HepG2 (cell line): Measurements from ENCODE around the gene STK10. TPM values are rescaled to one million over a fixed set of nuclear protein-coding genes. Genes with fewer than 3 reads are reported as not detected.

Experiments used
- ATAC-seq: fragments of 200-7000 bp; cut with Tn5 transposase; 3 replicates; pipeline ENCODE4 v1.9.1; 2020; ENCODE audit warnings: mild to moderate bottlenecking, moderate library complexity
- BruUV-seq: library from RNA; stranded (reverse); fragments of 400-500 nt; replicated peaks from 2 replicates; lab custom pipeline; 2021; lab: Mats Ljungman, UMichigan
- CTCF ChIA-PET: fragments of 300-600 bp; formaldehyde crosslinking; extraction: SDS; loops from one replicate; lab custom pipeline; 2021; ENCODE audit warnings: low total read pairs, inconsistent platforms, low intra/inter-chr PET ratio; lab: Yijun Ruan, JAX
- POLR2A ChIA-PET: fragments of 350-600 bp; sonication (Branson Sonifier 250); formaldehyde crosslinking; loops from one replicate; lab custom pipeline; 2020; ENCODE audit warnings: antibody characterized with exemption, inconsistent platforms; lab: Yijun Ruan, JAX
- DNase-seq: peaks from one replicate; pipeline ENCODE4 v3.0.0-alpha.2; 2015; ENCODE audit warnings: low spot score
- FAIRE-seq: peaks from 3 replicates; lab custom pipeline; 2011; peaks lifted over from hg19 to GRCh38; lab: Jason Lieb, UNC
- H2AFZ ChIP-seq: one replicate; pipeline ENCODE4 v1.6.1; 2011; ENCODE audit warnings: low read length, inconsistent platforms
- H3K27ac ChIP-seq: fragments of 300-600 bp; 3 replicates; pipeline ENCODE4 v1.8.0; 2011; ENCODE audit warnings: mixed run types, mild to moderate bottlenecking, mixed read lengths, low read length, inconsistent platforms; ENCODE audit not compliant: insufficient read depth; ENCODE audit errors: extremely low read length
- H3K27me3 ChIP-seq, 2 experiments: fragments of 200-600 bp in 1 of 2; 2 replicates in 1 of 2; 3 replicates in 1 of 2; pipeline versions ENCODE4 v1.6.0 to v1.8.0; 2011; ENCODE audit warnings: low read length in 2 of 2, mild to moderate bottlenecking in 2 of 2, moderate library complexity in 2 of 2, inconsistent platforms in 1 of 2; ENCODE audit not compliant: insufficient read depth in 2 of 2, control insufficient read depth in 1 of 2
- H3K36me3 ChIP-seq, 2 experiments: fragments of 200-600 bp in 1 of 2; replicated peaks in 1 of 2; 2 replicates in 1 of 2; 3 replicates in 1 of 2; pipeline versions ENCODE4 v1.5.1 to v1.8.0; 2011; ENCODE audit warnings: low read length in 2 of 2, inconsistent platforms in 1 of 2; ENCODE audit not compliant: insufficient read depth in 2 of 2, control insufficient read depth in 1 of 2
- H3K4me1 ChIP-seq: 2 replicates; pipeline ENCODE4 v1.5.1; 2012; ENCODE audit warnings: low read length, inconsistent platforms; ENCODE audit not compliant: insufficient read depth
- H3K4me2 ChIP-seq: 2 replicates; pipeline ENCODE4 v1.6.0; 2011; ENCODE audit warnings: low read depth, low read length, inconsistent platforms
- H3K4me3 ChIP-seq, 3 experiments: fragments of 200-600 bp in 1 of 3; sonication (generic), shearing (Covaris generic) in 1 of 3; replicated peaks in 1 of 3; 2 replicates each; pipeline ENCODE4 v1.5.1; 2011 to 2016; ENCODE audit warnings: low read length in 3 of 3, inconsistent platforms in 2 of 3, low read depth in 2 of 3, mild to moderate bottlenecking in 2 of 3, control low read depth in 1 of 3, mixed read lengths in 1 of 3; ENCODE audit not compliant: insufficient read depth in 1 of 3
- H3K79me2 ChIP-seq: one replicate; pipeline ENCODE4 v1.6.1; 2011; ENCODE audit warnings: low read length, inconsistent platforms; ENCODE audit not compliant: insufficient read depth
- H3K9ac ChIP-seq: 2 replicates; pipeline ENCODE4 v1.6.0; 2011; ENCODE audit warnings: mild to moderate bottlenecking, low read depth, low read length, inconsistent platforms; ENCODE audit not compliant: insufficient read depth
- H3K9me3 ChIP-seq: 2 replicates; pipeline ENCODE4 v1.5.1; 2012; ENCODE audit warnings: mild to moderate bottlenecking, low read length
- H4K20me1 ChIP-seq: 2 replicates; pipeline ENCODE4 v1.6.0; 2011; ENCODE audit warnings: inconsistent platforms, mild to moderate bottlenecking, low read length, moderate library complexity; ENCODE audit not compliant: insufficient read depth
- DNMT3B ChIP-seq: conservative IDR thresholded peaks from 2 replicates; pipeline ENCODE4 v1.6.1; 2016; ENCODE audit warnings: missing biosample characterization, control low read depth
- GATAD2A ChIP-seq: IDR thresholded peaks from 2 replicates; pipeline ENCODE4 v1.6.1; 2016
- HOXA3 ChIP-seq: sonication (generic); formaldehyde crosslinking; IDR thresholded peaks from 2 replicates; pipeline ENCODE4 v1.5.0; 2020; ENCODE audit warnings: missing genetic modification reagents
- JDP2 ChIP-seq: sonication (generic); formaldehyde crosslinking; IDR thresholded peaks from 2 replicates; pipeline ENCODE4 v1.8.1; 2022; ENCODE audit warnings: missing genetic modification reagents, borderline replicate concordance
- MED1 ChIP-seq: sonication (generic); formaldehyde crosslinking; IDR thresholded peaks from 2 replicates; pipeline ENCODE4 v1.4.0; 2020; ENCODE audit warnings: missing genetic modification reagents
- NCOA5 ChIP-seq: sonication (generic); formaldehyde crosslinking; IDR thresholded peaks from 2 replicates; pipeline ENCODE4 v1.4.0; 2020; ENCODE audit warnings: missing genetic modification reagents
- PHF21A ChIP-seq: sonication (generic); formaldehyde crosslinking; IDR thresholded peaks from 2 replicates; pipeline ENCODE4 v1.5.0; 2020; ENCODE audit warnings: mild to moderate bottlenecking, missing genetic modification reagents
- SETDB1 ChIP-seq: sonication (generic); formaldehyde crosslinking; IDR thresholded peaks from 2 replicates; pipeline ENCODE4 v1.5.1; 2020; ENCODE audit warnings: missing genetic modification reagents, mild to moderate bottlenecking, borderline replicate concordance
- ZNF121 ChIP-seq: sonication (generic); formaldehyde crosslinking; IDR thresholded peaks from 2 replicates; pipeline ENCODE4 v1.5.0; 2020; ENCODE audit warnings: mild to moderate bottlenecking, missing genetic modification reagents
- ZNF431 ChIP-seq: sonication (generic); formaldehyde crosslinking; IDR thresholded peaks from 2 replicates; pipeline ENCODE4 v1.9.0; 2022; ENCODE audit warnings: missing genetic modification reagents, low read depth, mild to moderate bottlenecking, borderline replicate concordance
- WGBS: methylation state at CpG from one replicate; pipeline ENCODE4 v1.1.6; 2017; ENCODE audit warnings: low lambda C conversion rate; 5-methylcytosine and 5-hydroxymethylcytosine counted together
- in situ Hi-C: cut with HindIII; loops from 2 replicates; pipeline ENCODE4 v1.10.0; 2017; ENCODE audit warnings: low pct_unique_long_range_greater_than_20kb; ENCODE audit not compliant: extremely low pct_ligation_motif_present
- intact Hi-C: fragments of 100-400 bp; cut with micrococcal nuclease; formaldehyde crosslinking; loops from one replicate; pipeline ENCODE4 v1.10.0; 2022; ENCODE audit not compliant: unreplicated experiment
- polyA plus RNA-seq, 8 experiments: library from polyadenylated mRNA; depleted of rRNA in 3 of 8; stranded (reverse) in 7 of 8; unstranded in 1 of 8; fragments of >200 nt; fragmentation: Illumina TruSeq in 4 of 8; extraction: Trizol in 4 of 8; gene quantifications; 2 replicates each; pipeline versions ENCODE4 v1.2.1 to v1.2.3, GENCODE V29; 2011 to 2016; ENCODE audit warnings: low read depth in 4 of 8, missing spikeins in 1 of 8, mixed read lengths in 1 of 8; ENCODE audit not compliant: insufficient read depth in 1 of 8
- total RNA-seq, 5 experiments: library from RNA; depleted of rRNA; stranded (reverse); fragments of >200 nt; fragmentation: Illumina TruSeq; extraction: Trizol; gene quantifications; 2 replicates each; pipeline ENCODE4 v1.2.3, GENCODE V29; 2016; ENCODE audit warnings: low read depth in 1 of 5
- TF ChIP-seq, protein P1 (sequence below): sonication (generic); formaldehyde crosslinking; IDR thresholded peaks from 2 replicates; pipeline ENCODE4 v1.4.0; 2020; ENCODE audit warnings: missing genetic modification reagents, borderline replicate concordance
- TF ChIP-seq, protein P2 (sequence below): fragments of 450-650 bp; IDR thresholded peaks from 2 replicates; pipeline ENCODE4 v1.6.1; 2017; ENCODE audit warnings: mild to moderate bottlenecking
- TF ChIP-seq, protein P3 (sequence below): fragments of 450-650 bp; IDR thresholded peaks from 2 replicates; pipeline ENCODE4 v1.6.1; 2017
- TF ChIP-seq, protein P4 (sequence below): sonication (generic); formaldehyde crosslinking; IDR thresholded peaks from 2 replicates; pipeline ENCODE4 v1.5.1; 2020; ENCODE audit warnings: mild to moderate bottlenecking, moderate library complexity, missing genetic modification reagents

Gene STK10
- total and polyA plus RNA-seq, 2 of the 13 experiments (the other 11 are each of a cell fraction or from before 2014, with no cell fraction given) = 7.0 to 7.2 TPM

DNA sequence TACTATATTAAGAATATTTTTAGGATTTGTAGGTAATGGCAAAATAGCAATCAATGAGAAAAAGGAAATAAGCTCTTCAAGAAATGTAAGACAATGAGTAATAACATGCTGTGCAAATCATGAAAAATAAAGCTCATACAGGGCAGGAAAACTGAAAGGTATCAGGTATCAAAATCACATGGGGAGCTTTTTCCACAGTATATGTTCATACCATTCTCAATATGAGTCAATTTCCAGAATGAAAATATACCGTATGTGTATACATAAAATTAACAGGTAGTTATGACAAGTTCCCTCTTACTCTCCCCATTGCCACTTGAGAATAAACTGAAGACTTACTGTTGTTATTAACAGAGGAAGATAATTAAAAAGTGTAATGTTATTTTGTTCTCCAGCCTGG, 41.9 kb upstream of the STK10 start:
- intact Hi-C loops (no loop called here), in situ Hi-C loops (no loop called here)
- POLR2A ChIA-PET = no interaction called here
- no peak overlapping the region for H3K27ac ChIP-seq
- H3K36me3 ChIP-seq = peaks cover 6 to 38% of the 10 kb centered on the region in 2 experiments
- no peaks in the 10 kb centered on the region for H3K9me3 ChIP-seq
- H3K79me2 ChIP-seq = peaks cover 4% of the 10 kb centered on the region
- BruUV-seq = no TSS peak
- ATAC-seq = no peak
- no peaks in the 10 kb centered on the region for H3K27me3 ChIP-seq
- no peak overlapping the region for H3K9ac ChIP-seq
- TF ChIP-seq, protein P1, sequence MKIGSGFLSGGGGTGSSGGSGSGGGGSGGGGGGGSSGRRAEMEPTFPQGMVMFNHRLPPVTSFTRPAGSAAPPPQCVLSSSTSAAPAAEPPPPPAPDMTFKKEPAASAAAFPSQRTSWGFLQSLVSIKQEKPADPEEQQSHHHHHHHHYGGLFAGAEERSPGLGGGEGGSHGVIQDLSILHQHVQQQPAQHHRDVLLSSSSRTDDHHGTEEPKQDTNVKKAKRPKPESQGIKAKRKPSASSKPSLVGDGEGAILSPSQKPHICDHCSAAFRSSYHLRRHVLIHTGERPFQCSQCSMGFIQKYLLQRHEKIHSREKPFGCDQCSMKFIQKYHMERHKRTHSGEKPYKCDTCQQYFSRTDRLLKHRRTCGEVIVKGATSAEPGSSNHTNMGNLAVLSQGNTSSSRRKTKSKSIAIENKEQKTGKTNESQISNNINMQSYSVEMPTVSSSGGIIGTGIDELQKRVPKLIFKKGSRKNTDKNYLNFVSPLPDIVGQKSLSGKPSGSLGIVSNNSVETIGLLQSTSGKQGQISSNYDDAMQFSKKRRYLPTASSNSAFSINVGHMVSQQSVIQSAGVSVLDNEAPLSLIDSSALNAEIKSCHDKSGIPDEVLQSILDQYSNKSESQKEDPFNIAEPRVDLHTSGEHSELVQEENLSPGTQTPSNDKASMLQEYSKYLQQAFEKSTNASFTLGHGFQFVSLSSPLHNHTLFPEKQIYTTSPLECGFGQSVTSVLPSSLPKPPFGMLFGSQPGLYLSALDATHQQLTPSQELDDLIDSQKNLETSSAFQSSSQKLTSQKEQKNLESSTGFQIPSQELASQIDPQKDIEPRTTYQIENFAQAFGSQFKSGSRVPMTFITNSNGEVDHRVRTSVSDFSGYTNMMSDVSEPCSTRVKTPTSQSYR = no peak
- TF ChIP-seq, protein P2, sequence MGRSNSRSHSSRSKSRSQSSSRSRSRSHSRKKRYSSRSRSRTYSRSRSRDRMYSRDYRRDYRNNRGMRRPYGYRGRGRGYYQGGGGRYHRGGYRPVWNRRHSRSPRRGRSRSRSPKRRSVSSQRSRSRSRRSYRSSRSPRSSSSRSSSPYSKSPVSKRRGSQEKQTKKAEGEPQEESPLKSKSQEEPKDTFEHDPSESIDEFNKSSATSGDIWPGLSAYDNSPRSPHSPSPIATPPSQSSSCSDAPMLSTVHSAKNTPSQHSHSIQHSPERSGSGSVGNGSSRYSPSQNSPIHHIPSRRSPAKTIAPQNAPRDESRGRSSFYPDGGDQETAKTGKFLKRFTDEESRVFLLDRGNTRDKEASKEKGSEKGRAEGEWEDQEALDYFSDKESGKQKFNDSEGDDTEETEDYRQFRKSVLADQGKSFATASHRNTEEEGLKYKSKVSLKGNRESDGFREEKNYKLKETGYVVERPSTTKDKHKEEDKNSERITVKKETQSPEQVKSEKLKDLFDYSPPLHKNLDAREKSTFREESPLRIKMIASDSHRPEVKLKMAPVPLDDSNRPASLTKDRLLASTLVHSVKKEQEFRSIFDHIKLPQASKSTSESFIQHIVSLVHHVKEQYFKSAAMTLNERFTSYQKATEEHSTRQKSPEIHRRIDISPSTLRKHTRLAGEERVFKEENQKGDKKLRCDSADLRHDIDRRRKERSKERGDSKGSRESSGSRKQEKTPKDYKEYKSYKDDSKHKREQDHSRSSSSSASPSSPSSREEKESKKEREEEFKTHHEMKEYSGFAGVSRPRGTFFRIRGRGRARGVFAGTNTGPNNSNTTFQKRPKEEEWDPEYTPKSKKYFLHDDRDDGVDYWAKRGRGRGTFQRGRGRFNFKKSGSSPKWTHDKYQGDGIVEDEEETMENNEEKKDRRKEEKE = no peak
- no peak for TF ChIP-seq GATAD2A
- TF ChIP-seq PHF21A (CRISPR knock-in tag) = no peak
- TF ChIP-seq MED1 (CRISPR knock-in tag) = no peak
- no peak for TF ChIP-seq HOXA3 (CRISPR knock-in tag)
- TF ChIP-seq ZNF121 (CRISPR knock-in tag) = no peak
- TF ChIP-seq, protein P3, sequence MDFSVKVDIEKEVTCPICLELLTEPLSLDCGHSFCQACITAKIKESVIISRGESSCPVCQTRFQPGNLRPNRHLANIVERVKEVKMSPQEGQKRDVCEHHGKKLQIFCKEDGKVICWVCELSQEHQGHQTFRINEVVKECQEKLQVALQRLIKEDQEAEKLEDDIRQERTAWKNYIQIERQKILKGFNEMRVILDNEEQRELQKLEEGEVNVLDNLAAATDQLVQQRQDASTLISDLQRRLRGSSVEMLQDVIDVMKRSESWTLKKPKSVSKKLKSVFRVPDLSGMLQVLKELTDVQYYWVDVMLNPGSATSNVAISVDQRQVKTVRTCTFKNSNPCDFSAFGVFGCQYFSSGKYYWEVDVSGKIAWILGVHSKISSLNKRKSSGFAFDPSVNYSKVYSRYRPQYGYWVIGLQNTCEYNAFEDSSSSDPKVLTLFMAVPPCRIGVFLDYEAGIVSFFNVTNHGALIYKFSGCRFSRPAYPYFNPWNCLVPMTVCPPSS = no peak
- TF ChIP-seq, protein P4, sequence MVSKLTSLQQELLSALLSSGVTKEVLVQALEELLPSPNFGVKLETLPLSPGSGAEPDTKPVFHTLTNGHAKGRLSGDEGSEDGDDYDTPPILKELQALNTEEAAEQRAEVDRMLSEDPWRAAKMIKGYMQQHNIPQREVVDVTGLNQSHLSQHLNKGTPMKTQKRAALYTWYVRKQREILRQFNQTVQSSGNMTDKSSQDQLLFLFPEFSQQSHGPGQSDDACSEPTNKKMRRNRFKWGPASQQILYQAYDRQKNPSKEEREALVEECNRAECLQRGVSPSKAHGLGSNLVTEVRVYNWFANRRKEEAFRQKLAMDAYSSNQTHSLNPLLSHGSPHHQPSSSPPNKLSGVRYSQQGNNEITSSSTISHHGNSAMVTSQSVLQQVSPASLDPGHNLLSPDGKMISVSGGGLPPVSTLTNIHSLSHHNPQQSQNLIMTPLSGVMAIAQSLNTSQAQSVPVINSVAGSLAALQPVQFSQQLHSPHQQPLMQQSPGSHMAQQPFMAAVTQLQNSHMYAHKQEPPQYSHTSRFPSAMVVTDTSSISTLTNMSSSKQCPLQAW (CRISPR knock-in tag) = no peak
- no peak for TF ChIP-seq SETDB1 (CRISPR knock-in tag)
- no peak for TF ChIP-seq DNMT3B (CRISPR knock-in tag)
- TF ChIP-seq JDP2 (CRISPR knock-in tag) = no peak
- TF ChIP-seq ZNF431 (CRISPR knock-in tag) = no peak
- no peak for TF ChIP-seq NCOA5 (CRISPR knock-in tag)
- CTCF ChIA-PET = no interaction called here
- 94% methylated on average over 1 of the region's 1 CpG for WGBS
- no peak overlapping the region for H2AFZ ChIP-seq
- H3K4me1 ChIP-seq = peaks cover 12% of the 10 kb centered on the region
- no peak overlapping the region for H3K4me2 ChIP-seq
- no peaks in the 10 kb centered on the region for H4K20me1 ChIP-seq
- no peak for FAIRE-seq
- H3K4me3 ChIP-seq = no peak overlapping the region
- no peak for DNase-seq
